Activated T-cell treated with anti-CD3 and anti-CD28 coated beads, Interleukin-2, amount 50 U/mL, for 72 hours (primary cell): ENCODE data around the gene SYNDIG1. TPM values are rescaled to one million over a fixed set of nuclear protein-coding genes. Genes with fewer than 3 reads are reported as not detected.

Source experiments
- ATAC-seq, 2 donors: fragments of 150-1000 bp; cut with Tn5 transposase; replicated peaks in 1 of 2; 2 replicates each; pipeline ENCODE4 v1.10.0; 2021; ENCODE audit warnings: moderate library complexity in 2 of 2, mild to moderate bottlenecking in 1 of 2
- DNase-seq, 2 donors: peaks; one replicate each; pipeline ENCODE4 v3.0.0; 2021 to 2022; ENCODE audit warnings: mixed read lengths in 1 of 2
- H3K27ac Mint-ChIP-seq: one replicate; pipeline ENCODE4 v1.8.0; 2022; ENCODE audit warnings: mild to moderate bottlenecking, moderate library complexity, mixed read lengths
- H3K27me3 Mint-ChIP-seq: one replicate; pipeline ENCODE4 v1.8.0; 2022; ENCODE audit warnings: low read depth, mixed read lengths
- H3K36me3 Mint-ChIP-seq, 2 donors: one replicate each; pipeline ENCODE4 v1.8.0; 2022; ENCODE audit warnings: mixed read lengths in 2 of 2, mild to moderate bottlenecking in 1 of 2; ENCODE audit not compliant: insufficient read depth in 2 of 2
- H3K4me1 Mint-ChIP-seq: one replicate; pipeline ENCODE4 v1.8.0; 2022; ENCODE audit warnings: low read depth, mixed read lengths
- H3K4me3 Mint-ChIP-seq, 2 donors: one replicate each; pipeline ENCODE4 v1.8.0; 2022; ENCODE audit warnings: mild to moderate bottlenecking in 2 of 2, mixed read lengths in 2 of 2, moderate library complexity in 2 of 2
- H3K9me3 Mint-ChIP-seq, 2 donors: one replicate each; pipeline ENCODE4 v1.8.0; 2022; ENCODE audit warnings: mixed read lengths in 2 of 2
- total RNA-seq, 2 donors: library from RNA; stranded (reverse); gene quantifications; one replicate each; pipeline ENCODE4 v1.2.3, GENCODE V29; 2022

Gene SYNDIG1
- total RNA-seq, 2 donors from 2014 or later = not detected

DNA sequence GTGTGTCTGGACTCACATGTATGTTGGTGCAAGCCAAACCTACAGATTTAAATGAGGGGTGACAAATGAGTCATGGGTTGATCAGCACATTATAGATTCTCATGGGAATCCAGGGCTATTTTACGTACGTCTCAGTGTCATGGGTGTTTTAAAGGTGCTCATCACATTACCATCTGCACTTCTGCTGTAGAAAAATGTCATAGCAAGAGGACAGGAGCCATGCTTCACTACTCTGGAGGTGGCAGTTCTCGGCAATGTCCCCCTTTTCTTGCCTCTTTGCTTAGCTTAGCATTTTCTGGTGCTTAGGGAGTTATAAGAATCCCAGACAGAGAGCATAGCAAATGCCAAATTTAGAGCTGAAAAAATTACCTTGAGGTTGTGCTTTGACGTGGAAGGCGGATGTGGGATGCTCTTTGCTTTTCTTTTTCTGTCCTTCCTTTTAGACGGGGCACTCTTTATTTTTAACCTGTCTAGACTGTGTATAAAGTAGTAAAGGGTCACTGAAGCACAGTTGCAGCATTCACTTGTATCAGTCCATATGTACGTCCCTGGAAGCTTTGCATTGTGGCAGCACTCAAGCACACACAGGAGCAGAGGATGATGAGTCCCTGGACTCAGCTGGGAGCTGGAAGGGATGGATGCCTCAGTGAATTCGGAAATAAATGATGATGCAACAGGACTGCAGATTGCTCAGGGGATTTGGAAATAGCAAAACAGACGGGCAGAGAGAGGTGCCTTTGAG is 139.7 kb downstream of the SYNDIG1 start:
- H3K9me3 Mint-ChIP-seq = no peaks in the 10 kb centered on the region
- H3K27ac Mint-ChIP-seq = no peak overlapping the region
- ATAC-seq (no peak), DNase-seq (no peak)
- no peaks in the 10 kb centered on the region for H3K27me3 Mint-ChIP-seq
- no peaks in the 10 kb centered on the region for H3K36me3 Mint-ChIP-seq
- no peak overlapping the region for H3K4me3 Mint-ChIP-seq
- no peaks in the 10 kb centered on the region for H3K4me1 Mint-ChIP-seq

DNA sequence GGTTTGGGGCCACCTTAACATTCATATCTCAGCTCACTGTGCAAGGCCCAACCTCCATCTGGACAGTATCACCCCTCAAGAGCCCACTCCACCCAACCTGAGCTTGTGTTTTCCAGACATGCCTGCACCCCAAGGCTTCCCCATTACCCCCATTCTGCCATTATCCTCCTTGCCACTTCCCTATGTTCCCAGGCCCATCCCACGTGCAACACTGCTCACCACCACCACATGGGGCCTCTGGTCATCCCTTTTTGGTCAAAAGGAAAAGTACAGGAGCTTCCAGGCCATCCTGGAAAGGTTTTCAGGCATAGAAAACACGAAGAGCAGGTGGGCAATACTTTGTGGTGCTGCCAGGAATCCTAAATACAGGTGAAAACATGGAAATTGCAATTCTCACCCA is 140.3 kb downstream of the SYNDIG1 start:
- Mint-ChIP-seq H3K27me3 (no peaks in the 10 kb centered on the region), H3K9me3 (no peaks in the 10 kb centered on the region), H3K4me3 (no peak overlapping the region), H3K36me3 (no peaks in the 10 kb centered on the region), H3K4me1 (no peaks in the 10 kb centered on the region), H3K27ac (no peak overlapping the region)
- ATAC-seq = no peak
- DNase-seq = no peak

DNA sequence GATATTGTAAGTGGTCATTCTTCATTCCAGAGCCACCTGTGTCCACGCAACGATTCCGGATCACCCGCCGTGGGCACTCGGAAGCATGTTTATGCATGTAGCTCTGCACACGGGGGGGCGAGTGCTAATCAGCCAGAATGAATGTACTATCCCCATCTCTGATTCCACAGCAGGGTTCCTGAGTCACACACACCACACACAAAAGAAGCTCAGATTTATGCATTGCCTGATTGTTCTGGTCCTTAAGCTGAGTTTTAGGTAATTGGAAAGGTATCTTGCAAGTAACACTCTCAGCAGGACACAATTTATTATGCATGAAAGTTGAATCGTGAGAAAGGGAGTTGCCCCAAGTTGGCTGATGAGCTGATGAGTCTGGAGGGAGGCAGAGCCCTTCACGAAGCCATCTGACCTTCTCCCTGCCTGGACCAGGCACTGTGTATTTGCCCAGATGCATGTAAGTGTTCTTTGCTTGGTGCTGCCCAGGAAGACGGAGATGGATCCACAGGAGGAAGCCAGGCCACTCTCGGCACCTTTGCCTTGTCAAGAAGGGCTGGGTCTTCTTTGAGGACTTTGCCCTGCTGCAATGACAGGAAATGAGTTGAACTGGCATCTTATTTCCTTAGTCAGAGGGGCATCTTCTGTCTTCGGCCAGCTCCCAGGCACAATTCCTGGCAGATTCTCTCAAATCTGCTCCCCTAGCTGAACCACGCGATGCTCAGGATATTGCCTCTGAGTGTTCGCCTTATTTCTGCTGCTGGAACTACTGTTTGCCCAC is 141.1 kb downstream of the SYNDIG1 start:
- H3K36me3 Mint-ChIP-seq = no peaks in the 10 kb centered on the region
- DNase-seq (no peak), ATAC-seq (no peak)
- no peaks in the 10 kb centered on the region for H3K4me1 Mint-ChIP-seq
- H3K9me3 Mint-ChIP-seq = no peaks in the 10 kb centered on the region
- H3K27me3 Mint-ChIP-seq = no peaks in the 10 kb centered on the region
- H3K4me3 Mint-ChIP-seq = no peak overlapping the region
- H3K27ac Mint-ChIP-seq = no peak overlapping the region

DNA sequence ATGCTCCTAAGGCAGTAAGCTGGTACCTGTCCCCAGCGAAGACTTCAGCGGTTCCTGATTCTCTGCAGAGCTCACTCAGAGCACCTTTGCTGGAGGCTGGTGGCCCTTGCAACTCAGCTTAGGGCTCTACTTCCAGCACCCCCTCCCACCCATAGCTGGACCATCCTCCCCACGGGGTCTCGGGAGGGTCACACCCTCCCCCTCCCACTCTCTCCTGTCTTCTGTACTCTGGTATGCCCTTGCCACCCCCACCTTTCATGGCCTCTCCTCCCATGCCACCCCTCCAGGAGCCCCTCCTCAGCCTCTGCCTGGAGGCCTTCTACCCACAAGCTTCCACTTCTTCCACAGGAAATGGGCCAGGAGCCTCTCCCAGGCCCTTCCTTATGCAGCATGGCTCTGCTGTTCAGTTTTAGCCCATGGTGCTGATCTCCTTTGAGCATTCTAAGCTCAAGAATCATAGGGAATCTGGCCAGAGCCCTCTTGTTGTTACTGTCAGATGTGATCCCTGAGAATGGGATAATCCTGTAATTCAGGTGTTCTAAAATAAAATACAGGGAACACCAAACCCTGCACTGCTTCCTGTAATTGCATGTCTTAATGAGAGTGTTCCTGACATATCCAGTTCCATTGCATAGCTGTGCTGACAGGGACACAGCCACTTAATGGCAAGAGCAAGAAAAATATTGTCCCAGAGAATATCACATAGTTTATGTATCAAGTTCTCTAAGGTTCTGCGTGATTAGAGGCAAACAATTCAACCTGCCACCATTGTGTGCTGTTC is 142.1 kb downstream of the SYNDIG1 start:
- Mint-ChIP-seq H3K9me3 (no peaks in the 10 kb centered on the region), H3K4me1 (no peaks in the 10 kb centered on the region), H3K27ac (no peak overlapping the region), H3K36me3 (no peaks in the 10 kb centered on the region), H3K4me3 (no peak overlapping the region), H3K27me3 (no peaks in the 10 kb centered on the region)
- no peak for DNase-seq
- ATAC-seq = no peak

DNA sequence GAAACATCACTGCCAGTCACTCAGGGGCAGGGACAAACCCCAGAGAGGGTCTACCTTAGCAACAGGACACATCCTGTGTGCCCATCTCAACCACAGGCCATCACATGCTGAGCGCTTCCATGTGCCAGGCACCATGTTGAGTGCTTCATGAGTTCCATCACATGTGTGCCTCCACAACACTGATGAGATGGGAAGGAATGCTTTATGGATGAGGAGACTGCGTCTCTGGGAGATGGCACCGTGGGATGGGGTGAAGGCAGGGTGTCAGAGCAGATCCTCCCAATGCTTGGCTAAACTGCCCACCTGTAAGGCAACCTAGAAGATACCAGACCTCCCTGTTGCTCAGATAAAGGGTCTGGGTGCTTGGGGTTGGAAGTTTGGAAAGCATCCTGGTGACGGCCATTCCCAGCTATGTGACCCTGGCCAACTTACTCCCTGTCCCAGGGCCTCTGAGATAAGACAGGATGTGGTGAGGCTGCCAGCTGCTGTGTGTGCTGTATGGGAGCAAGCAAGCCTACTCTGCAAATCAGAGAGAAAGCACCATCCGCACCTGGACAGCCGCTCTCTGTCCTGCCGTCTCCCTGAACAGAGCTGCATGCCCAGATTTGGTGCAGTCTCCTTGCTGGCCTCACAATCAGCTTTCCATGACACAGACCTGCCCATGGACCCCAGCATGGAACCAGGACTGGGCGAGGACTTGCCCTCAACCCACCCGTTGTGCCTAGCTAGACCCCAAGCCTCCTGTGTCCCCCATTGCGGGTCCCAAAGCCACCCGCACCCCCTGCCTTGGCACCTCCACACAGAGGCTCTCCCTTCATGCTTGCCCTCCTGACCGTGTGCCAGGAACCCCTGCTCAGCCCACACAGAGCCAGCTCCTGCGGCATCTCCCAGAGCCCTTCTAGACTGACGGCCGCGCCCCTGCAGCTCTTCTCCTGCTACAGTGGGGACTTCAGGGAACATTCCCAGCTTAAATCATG is 143.7 kb downstream of the SYNDIG1 start:
- Mint-ChIP-seq H3K27me3 (no peaks in the 10 kb centered on the region), H3K4me1 (no peaks in the 10 kb centered on the region), H3K4me3 (no peak overlapping the region), H3K9me3 (no peaks in the 10 kb centered on the region), H3K27ac (no peak overlapping the region), H3K36me3 (no peaks in the 10 kb centered on the region)
- ATAC-seq (no peak), DNase-seq (no peak)

DNA sequence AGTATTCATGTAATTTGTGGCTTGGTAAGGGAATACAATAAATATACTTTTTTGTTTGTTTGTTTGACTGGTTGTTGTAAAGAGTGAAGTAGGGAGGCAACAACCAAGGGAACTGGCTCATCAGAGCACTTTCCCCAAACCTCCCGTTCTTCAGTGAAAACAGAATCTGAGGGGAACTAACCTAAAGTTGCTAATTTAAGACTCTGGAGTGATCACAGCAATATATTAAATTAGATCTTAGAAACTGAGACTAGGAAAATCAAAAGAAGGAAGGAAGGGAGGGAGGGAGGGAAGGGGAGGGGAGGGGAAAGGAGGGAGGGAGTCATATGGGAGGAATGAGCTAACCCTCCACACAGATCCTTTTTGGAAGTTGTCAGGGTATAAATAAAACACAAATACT is 144.9 kb downstream of the SYNDIG1 start:
- H3K27ac Mint-ChIP-seq = no peak overlapping the region
- no peak for ATAC-seq

DNA sequence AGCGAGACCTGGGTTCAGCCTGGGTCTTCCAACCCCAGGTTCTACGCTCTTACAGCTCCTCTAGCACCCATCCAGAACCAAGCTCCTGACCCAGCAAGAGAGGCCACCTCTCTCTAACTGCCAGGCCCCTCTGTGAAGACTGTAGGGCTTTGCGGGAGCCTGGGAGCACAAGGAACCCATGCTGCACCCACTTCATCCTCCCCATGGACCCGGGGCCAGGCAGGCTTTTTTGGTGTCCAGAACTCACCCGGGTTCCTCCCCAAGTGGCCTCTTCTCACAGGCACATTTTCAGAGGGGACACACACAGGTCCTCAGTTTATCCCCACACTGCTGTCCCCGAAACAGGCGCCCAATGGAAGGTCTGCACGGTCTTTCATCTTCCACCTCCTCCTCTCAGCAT is 145.9 kb downstream of the SYNDIG1 start:
- no peaks in the 10 kb centered on the region for H3K4me1 Mint-ChIP-seq
- no peaks in the 10 kb centered on the region for H3K36me3 Mint-ChIP-seq
- no peaks in the 10 kb centered on the region for H3K9me3 Mint-ChIP-seq
- no peak overlapping the region for H3K4me3 Mint-ChIP-seq
- DNase-seq (no peak), ATAC-seq (no peak)
- no peak overlapping the region for H3K27ac Mint-ChIP-seq
- no peaks in the 10 kb centered on the region for H3K27me3 Mint-ChIP-seq

More for the DNA sequence above, 144.9 kb downstream of the SYNDIG1 start:
- Mint-ChIP-seq H3K9me3 (no peaks in the 10 kb centered on the region), H3K36me3 (no peaks in the 10 kb centered on the region), H3K4me1 (no peaks in the 10 kb centered on the region), H3K4me3 (no peak overlapping the region), H3K27me3 (no peaks in the 10 kb centered on the region)
- DNase-seq = no peak

DNA sequence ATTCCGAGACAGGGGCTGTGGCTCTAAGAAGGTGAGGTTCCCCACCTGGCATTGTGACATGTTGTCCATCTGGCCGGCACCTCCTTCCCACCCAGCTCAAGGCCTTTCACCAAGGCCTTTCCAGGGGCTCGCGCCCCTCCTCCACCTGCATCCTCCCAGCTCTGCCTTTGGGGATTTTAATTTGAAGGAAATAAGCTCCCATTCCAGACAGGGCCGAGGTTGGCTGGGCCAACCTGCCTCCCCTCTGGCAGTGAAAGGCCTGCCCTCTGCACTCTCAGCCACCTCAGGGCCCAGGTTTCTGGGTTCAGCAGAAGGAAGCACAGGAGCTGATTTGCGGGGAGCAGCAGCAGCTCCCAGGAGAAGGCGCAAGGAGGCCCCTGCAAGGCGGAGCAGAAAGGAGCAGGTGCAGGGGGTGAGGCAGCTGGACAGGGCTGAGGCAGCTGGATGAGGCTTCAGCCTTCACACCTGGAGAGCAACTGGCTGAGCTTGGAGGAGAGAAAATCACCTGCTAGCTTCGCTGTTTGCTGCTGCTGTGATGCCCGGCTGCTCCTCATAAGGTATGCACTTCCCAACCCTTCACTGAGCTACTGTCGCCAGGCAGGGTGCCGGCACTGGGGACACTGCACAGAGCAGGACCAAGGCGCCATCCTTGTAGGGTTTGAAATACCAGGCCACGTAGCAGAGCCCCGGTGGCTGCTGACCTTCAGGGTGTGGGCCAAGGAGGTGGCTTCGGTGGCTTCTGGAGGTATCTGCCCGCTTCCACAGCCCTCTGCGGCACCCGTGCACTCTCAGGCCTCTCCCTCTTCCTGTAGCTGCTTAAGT is 147.0 kb downstream of the SYNDIG1 start:
- H3K9me3 Mint-ChIP-seq = no peaks in the 10 kb centered on the region

DNA sequence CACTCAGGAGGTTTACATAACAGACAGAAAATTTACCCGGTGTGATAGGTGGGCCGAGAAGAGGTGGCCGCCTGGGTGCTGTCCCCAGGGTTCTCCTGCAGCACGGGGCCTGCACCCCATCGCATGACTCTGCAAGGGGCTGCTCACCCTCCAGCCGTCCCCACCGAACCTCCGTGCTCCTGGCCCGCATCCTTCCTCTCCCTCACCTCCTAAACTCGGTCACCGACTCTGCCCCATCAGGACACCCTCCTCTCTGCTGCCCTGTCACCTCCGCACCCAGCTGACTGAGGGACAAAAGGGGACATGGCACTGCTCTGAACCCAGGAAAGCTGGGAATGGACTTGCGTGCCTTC is 147.6 kb downstream of the SYNDIG1 start:
- Mint-ChIP-seq H3K4me3 (no peak overlapping the region), H3K27ac (no peak overlapping the region), H3K4me1 (no peaks in the 10 kb centered on the region), H3K27me3 (peaks cover 5% of the 10 kb centered on the region), H3K36me3 (no peaks in the 10 kb centered on the region), H3K9me3 (no peaks in the 10 kb centered on the region)
- DNase-seq (no peak), ATAC-seq (no peak)

More for the DNA sequence above, 147.0 kb downstream of the SYNDIG1 start:
- Mint-ChIP-seq H3K36me3 (no peaks in the 10 kb centered on the region), H3K27me3 (peaks cover under 1% of the 10 kb centered on the region), H3K27ac (no peak overlapping the region), H3K4me1 (no peaks in the 10 kb centered on the region), H3K4me3 (no peak overlapping the region)
- ATAC-seq (no peak), DNase-seq (no peak)

DNA sequence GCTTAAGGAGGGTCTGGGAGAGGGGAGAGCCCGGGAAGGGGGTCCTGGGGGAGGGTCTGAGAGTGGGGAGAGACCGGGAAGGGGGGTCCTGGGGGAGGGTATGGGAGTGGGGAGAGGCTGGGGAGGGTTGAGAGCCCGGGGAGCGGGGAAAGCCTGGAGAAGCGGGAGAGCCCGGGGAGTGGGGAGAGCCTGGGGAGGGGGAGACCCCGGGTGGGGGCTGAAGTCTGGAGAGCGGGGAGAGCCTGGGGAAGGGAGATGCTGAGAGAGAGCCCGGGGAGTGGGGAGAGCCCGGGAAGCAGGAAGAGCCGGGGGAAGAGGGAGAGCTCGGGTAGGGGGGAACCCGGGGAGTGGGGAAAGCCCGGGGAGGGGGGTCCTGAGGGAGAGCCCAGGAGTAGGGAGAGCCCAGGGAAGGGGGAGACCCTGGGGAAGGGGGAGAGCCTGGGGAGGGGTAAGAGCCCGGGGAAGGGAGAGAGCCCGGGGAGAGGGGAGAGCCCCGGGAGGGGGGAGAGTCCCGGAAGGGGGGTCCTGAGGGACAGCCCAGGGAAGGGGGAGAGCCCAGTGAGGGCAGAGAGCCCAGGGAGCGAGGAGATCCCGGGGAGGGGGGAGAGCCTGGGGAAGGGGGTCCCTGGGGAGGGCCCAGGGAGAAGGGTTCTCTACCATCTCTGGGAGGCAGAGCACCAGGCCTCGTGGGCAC is 148.5 kb downstream of the SYNDIG1 start:
- H3K36me3 Mint-ChIP-seq = no peaks in the 10 kb centered on the region
- DNase-seq (no peak), ATAC-seq (no peak)
- H3K27ac Mint-ChIP-seq = no peak overlapping the region
- peaks cover 5% of the 10 kb centered on the region for H3K27me3 Mint-ChIP-seq
- H3K4me1 Mint-ChIP-seq = no peaks in the 10 kb centered on the region
- no peak overlapping the region for H3K4me3 Mint-ChIP-seq
- no peaks in the 10 kb centered on the region for H3K9me3 Mint-ChIP-seq

DNA sequence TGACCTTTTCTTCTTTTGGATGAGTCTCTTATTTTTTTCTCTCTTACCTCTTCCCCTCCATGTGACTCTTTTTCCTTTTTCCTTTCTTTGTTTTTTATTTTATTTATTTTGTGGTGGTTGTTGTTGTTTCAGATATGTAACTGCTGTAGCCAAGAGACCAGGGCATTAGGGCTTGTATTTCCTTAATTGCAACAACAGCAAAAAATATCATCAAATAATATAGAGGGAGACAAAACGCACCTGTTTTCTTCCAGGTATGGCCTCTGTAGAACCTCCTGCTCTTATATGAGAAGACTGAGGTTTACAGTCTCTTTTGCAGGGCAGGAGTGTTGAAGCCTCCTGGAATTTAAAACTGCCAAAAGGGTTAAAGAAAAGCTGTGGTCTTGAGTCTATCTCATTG is 149.3 kb downstream of the SYNDIG1 start:
- Mint-ChIP-seq H3K27ac (peak overlapping the region; percentile 50), H3K4me1 (no peaks in the 10 kb centered on the region), H3K27me3 (peaks cover 5% of the 10 kb centered on the region), H3K4me3 (no peak overlapping the region), H3K36me3 (no peaks in the 10 kb centered on the region), H3K9me3 (no peaks in the 10 kb centered on the region)
- no peak for DNase-seq
- ATAC-seq = no peak
